AG10803 (cell line): ENCODE data around the gene EVL.

Experiments
- DNase-seq: peaks from one replicate; pipeline ENCODE4 v3.0.0; 2010; ENCODE audit warnings: low read depth
- H3K4me3 ChIP-seq: 2 replicates; pipeline ENCODE4 v1.5.1; 2011; ENCODE audit warnings: mild to moderate bottlenecking, low read length, control low read depth
- TF ChIP-seq, protein P1 (sequence below): conservative IDR thresholded peaks from 2 replicates; pipeline ENCODE4 v1.5.1; 2011; ENCODE audit warnings: mild to moderate bottlenecking, low read length, control low read depth, inconsistent platforms

EVL gene

DNA sequence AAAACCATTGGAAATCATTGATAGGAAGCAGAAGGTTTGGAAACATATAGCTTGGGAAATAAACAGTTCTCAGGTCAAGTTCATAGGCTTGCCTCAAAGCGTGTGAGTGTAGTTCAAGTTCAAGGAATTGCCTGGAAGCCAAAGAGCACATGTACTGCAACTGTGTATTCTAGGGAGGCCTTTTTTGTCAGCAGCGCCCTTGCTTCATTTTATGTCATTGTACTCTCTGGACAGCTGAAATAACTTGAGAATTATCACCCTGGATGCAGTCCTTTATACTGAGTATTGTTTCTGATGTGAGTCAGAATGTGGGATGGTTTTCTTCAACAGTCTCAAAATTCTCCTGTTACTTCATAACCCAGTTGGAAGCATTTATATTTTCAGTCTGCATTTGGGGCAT lies 16.0 kb upstream of the EVL start:
- peak; percentile 68 for DNase-seq
- H3K4me3 ChIP-seq, result no peak overlapping the region
- TF ChIP-seq, protein P1, sequence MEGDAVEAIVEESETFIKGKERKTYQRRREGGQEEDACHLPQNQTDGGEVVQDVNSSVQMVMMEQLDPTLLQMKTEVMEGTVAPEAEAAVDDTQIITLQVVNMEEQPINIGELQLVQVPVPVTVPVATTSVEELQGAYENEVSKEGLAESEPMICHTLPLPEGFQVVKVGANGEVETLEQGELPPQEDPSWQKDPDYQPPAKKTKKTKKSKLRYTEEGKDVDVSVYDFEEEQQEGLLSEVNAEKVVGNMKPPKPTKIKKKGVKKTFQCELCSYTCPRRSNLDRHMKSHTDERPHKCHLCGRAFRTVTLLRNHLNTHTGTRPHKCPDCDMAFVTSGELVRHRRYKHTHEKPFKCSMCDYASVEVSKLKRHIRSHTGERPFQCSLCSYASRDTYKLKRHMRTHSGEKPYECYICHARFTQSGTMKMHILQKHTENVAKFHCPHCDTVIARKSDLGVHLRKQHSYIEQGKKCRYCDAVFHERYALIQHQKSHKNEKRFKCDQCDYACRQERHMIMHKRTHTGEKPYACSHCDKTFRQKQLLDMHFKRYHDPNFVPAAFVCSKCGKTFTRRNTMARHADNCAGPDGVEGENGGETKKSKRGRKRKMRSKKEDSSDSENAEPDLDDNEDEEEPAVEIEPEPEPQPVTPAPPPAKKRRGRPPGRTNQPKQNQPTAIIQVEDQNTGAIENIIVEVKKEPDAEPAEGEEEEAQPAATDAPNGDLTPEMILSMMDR, result no peak

- H3K4me3 ChIP-seq, result no peak overlapping the region
- no peak for DNase-seq
- TF ChIP-seq, protein P1, result no peak
Observed at GRCh38 chr14:100051103-100051502, 14.1 kb upstream of the EVL start.

- DNase-seq, result no peak
- TF ChIP-seq, protein P1, result no peak
- no peak overlapping the region for H3K4me3 ChIP-seq
Observed at GRCh38 chr14:100051543-100051942, 13.7 kb upstream of the EVL start.

DNA sequence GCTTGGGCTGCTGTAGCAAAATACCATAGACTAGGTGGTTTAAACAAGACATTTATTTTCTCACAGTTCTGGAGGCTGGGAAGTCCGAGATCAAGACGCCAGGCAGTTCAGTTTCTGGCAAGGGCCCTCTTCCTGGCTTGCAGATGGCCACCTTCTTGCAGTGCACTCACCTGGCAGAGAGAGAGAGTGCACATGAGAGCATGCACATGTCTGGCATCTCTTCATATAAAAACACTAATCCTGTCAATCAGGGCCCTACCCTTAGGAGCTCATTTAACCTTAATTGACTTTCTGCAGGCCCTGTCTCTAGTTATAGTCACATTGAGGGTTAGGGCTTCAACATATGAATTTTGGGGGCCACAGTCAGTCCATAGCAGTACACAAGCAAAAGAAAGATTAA lies 12.4 kb upstream of the EVL start:
- TF ChIP-seq, protein P1, result no peak
- H3K4me3 ChIP-seq, result no peak overlapping the region
- no peak for DNase-seq

DNA sequence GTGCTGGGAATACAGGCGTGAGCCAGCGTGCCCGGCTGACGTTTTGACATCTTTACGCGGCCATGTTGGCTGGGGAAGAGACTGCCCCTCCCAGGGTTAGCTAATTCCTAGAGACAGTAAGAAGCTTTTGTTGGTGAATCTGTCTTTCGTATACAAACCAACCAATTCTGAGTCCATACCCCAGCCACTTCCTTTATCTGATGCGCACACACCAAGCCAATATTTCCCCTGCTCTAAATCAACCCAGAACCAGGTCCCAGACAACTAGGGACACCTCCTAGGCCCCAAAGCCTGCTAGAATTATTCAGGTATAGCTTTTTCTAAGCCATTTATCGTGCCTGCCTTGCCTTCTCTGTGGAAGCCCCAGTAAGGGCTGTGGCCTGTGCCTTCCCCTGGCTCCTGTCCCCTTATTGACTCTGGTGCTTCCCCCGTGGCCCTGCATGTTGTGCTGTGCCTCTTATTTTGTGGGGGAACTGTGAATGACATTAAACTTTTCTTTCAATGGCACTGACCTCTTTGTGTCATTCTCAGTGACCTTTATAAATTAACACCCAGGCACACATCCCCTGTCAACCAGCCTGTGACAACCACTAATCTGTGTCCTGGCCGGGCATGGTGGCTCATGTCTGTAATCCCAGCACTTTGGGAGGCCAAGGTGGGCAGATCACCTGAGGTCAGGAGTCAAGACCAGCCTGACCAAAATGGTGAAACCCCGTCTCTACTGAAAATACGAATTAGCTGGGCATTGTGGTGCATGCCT lies 10.7 kb upstream of the EVL start:
- TF ChIP-seq, protein P1, result no peak
- DNase-seq, result no peak
- H3K4me3 ChIP-seq, result no peak overlapping the region

DNA sequence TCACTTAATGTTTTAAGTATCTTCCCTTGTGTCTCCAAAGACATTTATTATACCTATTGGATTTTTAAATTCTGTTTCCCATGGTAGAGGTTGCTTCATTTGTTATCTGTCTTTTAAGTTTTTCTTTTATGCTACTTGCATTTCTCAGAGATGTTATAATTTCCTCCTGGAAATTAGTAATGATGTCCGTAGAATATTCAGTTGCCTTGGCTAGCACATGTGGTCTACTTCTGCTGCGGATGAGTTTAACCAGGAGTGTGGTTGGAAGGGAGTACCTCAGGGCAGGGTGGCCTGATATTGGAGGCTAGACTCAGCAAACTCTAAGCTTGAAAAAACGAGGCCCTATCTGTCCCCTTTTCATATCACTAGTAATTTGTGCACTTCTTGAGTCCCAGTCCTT lies 8.8 kb upstream of the EVL start:
- no peak overlapping the region for H3K4me3 ChIP-seq
- DNase-seq, result no peak
- TF ChIP-seq, protein P1, result no peak

- TF ChIP-seq, protein P1, result peak; percentile 35
- DNase-seq, result peak; percentile 28
- no peak overlapping the region for H3K4me3 ChIP-seq
Observed at GRCh38 chr14:100056964-100057795, 8.0 kb upstream of the EVL start.
